Measurements from ENCODE around the gene BZW2.

Gene BZW2

DNA sequence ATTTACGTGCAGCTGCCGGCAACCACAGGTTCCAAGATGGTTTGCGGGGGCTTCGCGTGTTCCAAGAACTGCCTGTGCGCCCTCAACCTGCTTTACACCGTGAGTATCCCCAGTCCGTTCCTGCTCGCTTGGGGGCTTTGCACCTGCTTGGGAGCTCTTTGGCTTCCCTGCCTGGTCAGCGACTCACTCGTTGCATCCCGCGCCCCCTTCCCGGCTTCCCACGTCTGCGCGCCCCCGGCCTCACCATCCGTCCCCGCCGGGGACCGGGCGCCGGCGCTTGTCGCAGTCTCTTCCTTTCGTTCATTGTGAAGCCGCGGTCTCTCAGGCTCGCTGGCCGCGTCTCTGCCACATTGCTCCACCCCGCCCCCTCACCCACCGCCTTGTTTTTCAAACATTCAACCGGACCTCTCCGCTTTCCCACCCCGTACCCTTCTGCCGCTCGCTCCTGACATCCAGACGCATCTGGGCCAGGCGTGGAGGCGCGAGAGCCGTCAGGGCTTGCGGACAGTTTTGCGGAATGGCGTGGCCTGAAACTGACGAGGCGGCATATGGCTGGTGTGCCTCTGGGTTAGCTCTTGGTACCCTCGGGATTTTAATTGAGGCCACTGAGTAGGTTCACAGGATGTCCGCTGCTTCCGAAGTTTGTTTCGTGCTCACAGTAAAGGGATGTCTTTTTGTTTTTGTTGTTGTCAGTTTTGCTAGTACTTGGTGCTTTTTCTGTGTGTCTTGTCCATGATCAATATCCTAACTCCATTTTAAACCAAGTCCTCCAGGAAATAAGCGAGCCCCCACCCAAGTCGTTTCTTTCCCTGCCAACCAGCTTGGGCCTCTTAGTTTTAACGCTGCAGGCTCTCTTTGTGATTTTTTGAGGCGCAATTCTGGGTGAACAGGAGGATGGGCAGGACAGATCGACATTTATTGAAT lies 108.2 kb downstream of the BZW2 start:
- Histone ChIP-seq H3K4me1 (peaks cover 13 to 52% (median 45%) of the 10 kb centered on the region in 10 experiments), H3K27ac (peak overlapping the region in 9 of 11 experiments; percentile 32 to 78 (median 71); a peak in 19 of 22 replicates)

DNA sequence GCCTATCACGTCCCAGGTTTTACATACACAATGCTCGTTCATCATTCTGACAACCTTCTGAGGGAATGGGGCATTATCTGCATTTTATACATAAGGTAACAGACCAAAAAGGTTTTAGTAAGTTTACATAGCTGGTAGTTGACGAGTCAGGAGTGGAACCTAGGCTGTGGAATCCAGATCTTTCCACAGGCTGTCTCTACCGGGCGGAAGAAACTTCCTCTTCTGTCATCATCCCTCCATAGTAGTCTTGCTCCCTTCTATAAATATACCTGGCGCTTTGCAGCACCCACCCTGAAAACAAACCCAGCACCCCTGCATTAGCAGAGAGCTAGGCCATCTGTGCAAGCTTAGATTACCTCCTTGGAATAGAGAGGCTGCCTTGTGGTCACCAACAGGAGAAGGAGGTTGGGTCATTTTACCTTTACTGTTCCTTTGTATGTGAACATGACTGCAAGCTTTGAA lies 108.9 kb downstream of the BZW2 start:
- Histone ChIP-seq H3K9me3 (replicated peaks in 1 of 11) (peaks cover 0 to 11% (median 4%) of the 10 kb centered on the region in 11 experiments; a peak in 12 of 22 replicates), H3K4me3 (peak overlapping the region; percentile 68 to 92 (median 85); a peak in 19 of 20 replicates), H3K4me1 (peaks cover 13 to 59% (median 52%) of the 10 kb centered on the region in 10 experiments), H4K20me1 (peaks cover 0 to 14% (median 0%) of the 10 kb centered on the region in 11 experiments; a peak in 4 of 22 replicates), H3K36me3 (peaks cover 0 to 3% (median 0%) of the 10 kb centered on the region in 11 experiments; a peak in 2 of 22 replicates), H3K27me3 (peaks cover 0 to 11% (median 0%) of the 10 kb centered on the region in 11 experiments; a peak in 2 of 22 replicates), H3K9ac (peak overlapping the region in 9 of 11 experiments; percentile 74 to 84 (median 80); a peak in 17 of 22 replicates), H3K27ac (peak overlapping the region in 8 of 11 experiments; percentile 54 to 78 (median 72); a peak in 15 of 22 replicates), H3K4me2 (peak overlapping the region; percentile 77 to 99 (median 92))
- TF ChIP-seq Cebpa-rat (IDR thresholded peaks at IDR 0.05) = no peak

More for the DNA sequence above, 108.2 kb downstream of the BZW2 start:
- Histone ChIP-seq H3K4me3 (peak overlapping the region; percentile 68 to 92 (median 85)), H3K9me3 (replicated peaks in 1 of 11) (peaks cover 0 to 4% (median under 1%) of the 10 kb centered on the region in 11 experiments; a peak in 10 of 22 replicates), H3K9ac (peak overlapping the region; percentile 57 to 84 (median 77)), H3K4me2 (peak overlapping the region; percentile 77 to 99 (median 92)), H3K27me3 (peaks cover 0 to 11% (median 0%) of the 10 kb centered on the region in 11 experiments; a peak in 2 of 22 replicates), H4K20me1 (peaks cover 0 to 14% (median 0%) of the 10 kb centered on the region in 11 experiments; a peak in 4 of 22 replicates), H3K36me3 (no peaks in the 10 kb centered on the region)
- no peak for TF ChIP-seq Cebpa-rat (IDR thresholded peaks at IDR 0.05)

DNA sequence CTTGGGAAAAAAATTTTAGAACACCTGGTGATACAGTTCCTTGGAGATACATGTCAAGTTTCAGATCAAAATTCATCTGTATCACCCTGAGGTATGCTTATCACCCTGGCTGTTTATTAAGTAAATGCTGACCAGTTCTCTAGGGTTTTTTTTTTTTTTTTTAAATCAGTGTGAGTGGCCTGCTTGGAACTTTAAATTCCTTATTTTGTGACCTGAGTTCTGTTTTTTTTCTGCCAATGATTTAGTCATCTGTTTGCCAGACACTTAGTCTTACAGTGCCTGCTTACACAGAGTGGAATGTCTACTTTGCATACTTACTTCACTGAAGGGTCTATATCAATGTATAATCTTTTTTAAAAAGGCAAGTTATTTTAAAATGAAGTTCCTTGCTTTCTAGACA lies 109.4 kb downstream of the BZW2 start:
- H3K4me3 ChIP-seq = peak overlapping the region in 6 of 10 experiments; percentile 84 to 92 (median 86); a peak in 11 of 20 replicates
- H3K36me3 ChIP-seq = peaks cover 0 to 8% (median 0%) of the 10 kb centered on the region in 11 experiments; a peak in 3 of 22 replicates
- no peak for TF ChIP-seq Cebpa-rat (IDR thresholded peaks at IDR 0.05)
- peaks cover 0 to 15% (median 8%) of the 10 kb centered on the region in 11 experiments; a peak in 13 of 22 replicates for H3K9me3 ChIP-seq (replicated peaks in 1 of 11)
- peak overlapping the region; percentile 77 to 99 (median 92) for H3K4me2 ChIP-seq
- H4K20me1 ChIP-seq = peaks cover 0 to 14% (median 0%) of the 10 kb centered on the region in 11 experiments; a peak in 4 of 22 replicates
- H3K27me3 ChIP-seq = peaks cover 0 to 11% (median 0%) of the 10 kb centered on the region in 11 experiments; a peak in 2 of 22 replicates
- 0 out of 22 replicates have a peak overlapping the region, but pooled peaks of 1 of the 11 experiments have one; percentile 78 for H3K27ac ChIP-seq
- H3K4me1 ChIP-seq = peaks cover 13 to 64% (median 57%) of the 10 kb centered on the region in 10 experiments
- peak overlapping the region in 5 of 11 experiments; percentile 77 to 84 (median 81); a peak in 5 of 22 replicates for H3K9ac ChIP-seq
